ENCODE data around the gene HS3ST1.

HS3ST1 gene
- total RNA-seq, result 0.05 to 3.6 (median 0.70) reads per million in 18 experiments

- no peak for DNase-seq
Observed at GRCh38 chr4:11428231-11428898, at the start of gene HS3ST1. Gene HS3ST1, minus strand, starts transcription at chr4:11428894. Its CDS starts 28,889 bp downstream, at chr4:11400005.

- no peak for DNase-seq
Observed at GRCh38 chr4:11475871-11476270, 47.2 kb upstream of the HS3ST1 start.

- DNase-seq, result peak; percentile 6 to 28
Observed at GRCh38 chr4:11474146-11474545, 45.5 kb upstream of the HS3ST1 start.

- DNase-seq, result no peak
Observed at GRCh38 chr4:11472535-11472934, 43.8 kb upstream of the HS3ST1 start.

- peak; percentile 62 to 65 for DNase-seq
Observed at GRCh38 chr4:11471618-11472017, 42.9 kb upstream of the HS3ST1 start.

GRCh38 chr4:11471046-11471441, 42.4 kb upstream of the HS3ST1 start:
- no peak for DNase-seq

GRCh38 chr4:11470438-11471045, 41.8 kb upstream of the HS3ST1 start:
- no peak for DNase-seq

GRCh38 chr4:11469650-11470437, 41.1 kb upstream of the HS3ST1 start:
- no peak for DNase-seq

GRCh38 chr4:11468901-11469300, 40.2 kb upstream of the HS3ST1 start:
- DNase-seq, result no peak

GRCh38 chr4:11467931-11468330, 39.2 kb upstream of the HS3ST1 start:
- no peak for DNase-seq

GRCh38 chr4:11463707-11464106, 35.0 kb upstream of the HS3ST1 start:
- no peak for DNase-seq

- DNase-seq, result no peak
Observed at GRCh38 chr4:11456401-11456800, 27.7 kb upstream of the HS3ST1 start.

- DNase-seq, result no peak
Observed at GRCh38 chr4:11455201-11455835, 26.6 kb upstream of the HS3ST1 start.

GRCh38 chr4:11451716-11452115, 23.0 kb upstream of the HS3ST1 start:
- DNase-seq, result no peak

GRCh38 chr4:11446155-11446811, 17.6 kb upstream of the HS3ST1 start:
- DNase-seq, result no peak

GRCh38 chr4:11441194-11441556, 12.5 kb upstream of the HS3ST1 start:
- DNase-seq, result no peak

- peak in 1 of 2 donors; percentile 12 for DNase-seq
Observed at GRCh38 chr4:11440481-11441193, 11.9 kb upstream of the HS3ST1 start.

GRCh38 chr4:11439836-11440235, 11.1 kb upstream of the HS3ST1 start:
- DNase-seq, result peak; percentile 76 to 78

- no peak for DNase-seq
Observed at GRCh38 chr4:11438647-11439046, 10.0 kb upstream of the HS3ST1 start.

- no peak for DNase-seq
Observed at GRCh38 chr4:11436673-11437072, 8.0 kb upstream of the HS3ST1 start.

- DNase-seq, result no peak
Observed at GRCh38 chr4:11436084-11436483, 7.4 kb upstream of the HS3ST1 start.

- no peak for DNase-seq
Observed at GRCh38 chr4:11435557-11435956, 6.9 kb upstream of the HS3ST1 start.
